Measurements from ENCODE around the gene TMEM236.

DNA sequence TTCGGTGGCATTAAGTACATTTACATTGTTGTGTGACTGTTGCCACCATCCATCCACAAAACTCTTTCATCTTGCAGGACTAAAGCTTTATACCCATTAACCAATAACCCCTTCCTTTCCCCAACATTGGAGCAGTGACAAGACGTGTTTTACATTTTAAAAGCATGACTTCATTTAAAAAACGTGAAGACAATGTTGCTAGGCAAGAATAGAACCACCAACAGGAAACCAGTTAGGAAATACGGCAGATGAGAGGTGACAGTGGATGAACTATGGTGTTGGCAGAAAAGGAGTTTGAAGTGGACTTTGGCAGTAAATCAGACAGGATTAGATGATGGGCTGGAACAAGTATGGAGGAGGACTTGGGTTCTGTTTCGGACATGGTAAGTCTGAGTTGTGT lies 17.0 kb downstream of the TMEM236 start:
- TF ChIP-seq POLR2AphosphoS5 (IDR thresholded peaks at IDR 0.05; ENCODE audit: low read depth, low read length) (no peak), TAF1 (IDR thresholded peaks at IDR 0.05; ENCODE audit: borderline replicate concordance, insufficient read depth, low read length) (no peak), SIN3A (IDR thresholded peaks at IDR 0.05; ENCODE audit: borderline replicate concordance, insufficient read depth, low read length) (no peak)

All from PFSK-1 (cell line).